HT-29 (cell line): ENCODE data around the gene ZFYVE28. TPM values are rescaled to one million over a fixed set of nuclear protein-coding genes. Genes with fewer than 3 reads are reported as not detected.

Experiments used
- DNase-seq: peaks from one replicate; pipeline ENCODE4 v3.0.0-alpha.2; 2015; ENCODE audit warnings: low spot score
- total RNA-seq: library from RNA; depleted of rRNA; stranded (reverse); fragments of >200 nt; shearing (Covaris generic); gene quantifications from 2 replicates; pipeline ENCODE4 v1.2.3, GENCODE V29; 2014

Gene ZFYVE28
- total RNA-seq, 1 experiment from 2014 or later, result 2.0 TPM

- DNase-seq, result no peak
These were observed 65.0 kb downstream of the ZFYVE28 start for GRCh38 chr4:2353222-2354107.

- DNase-seq, result no peak
These were observed 65.7 kb downstream of the ZFYVE28 start for GRCh38 chr4:2352729-2353221.

- DNase-seq, result no peak
These were observed 66.3 kb downstream of the ZFYVE28 start for GRCh38 chr4:2352171-2352570.

- no peak for DNase-seq
These were observed 67.5 kb downstream of the ZFYVE28 start for GRCh38 chr4:2350982-2351381.

GRCh38 chr4:2348786-2349185 lies 69.7 kb downstream of the ZFYVE28 start:
- no peak for DNase-seq

- DNase-seq, result no peak
These were observed 71.3 kb downstream of the ZFYVE28 start for GRCh38 chr4:2347190-2347589.

GRCh38 chr4:2343476-2343875 lies 75.0 kb downstream of the ZFYVE28 start:
- no peak for DNase-seq

GRCh38 chr4:2341911-2342652 lies 76.4 kb downstream of the ZFYVE28 start:
- no peak for DNase-seq

- no peak for DNase-seq
These were observed 77.1 kb downstream of the ZFYVE28 start for GRCh38 chr4:2341261-2341841.

GRCh38 chr4:2340272-2341061 lies 78.0 kb downstream of the ZFYVE28 start:
- no peak for DNase-seq

GRCh38 chr4:2339458-2340271 lies 78.8 kb downstream of the ZFYVE28 start:
- DNase-seq, result no peak

- no peak for DNase-seq
These were observed 79.5 kb downstream of the ZFYVE28 start for GRCh38 chr4:2338754-2339457.

GRCh38 chr4:2337896-2338295 lies 80.5 kb downstream of the ZFYVE28 start:
- no peak for DNase-seq

GRCh38 chr4:2337131-2337723 lies 81.2 kb downstream of the ZFYVE28 start:
- no peak for DNase-seq

- DNase-seq, result no peak
These were observed 81.8 kb downstream of the ZFYVE28 start for GRCh38 chr4:2336659-2337058.

- DNase-seq, result no peak
These were observed 82.7 kb downstream of the ZFYVE28 start for GRCh38 chr4:2335729-2336101.

- DNase-seq, result no peak
These were observed 83.4 kb downstream of the ZFYVE28 start for GRCh38 chr4:2334826-2335728.

- DNase-seq, result no peak
These were observed 84.4 kb downstream of the ZFYVE28 start for GRCh38 chr4:2333916-2334644.
